HepG2 (cell line): Measurements from ENCODE around the gene CBFA2T2.

Experiments
- EP300 ChIP-seq, 3 experiments: sonication (generic) in 1 of 3; formaldehyde crosslinking in 1 of 3; IDR thresholded peaks; 2 replicates each; pipeline versions ENCODE4 v1.5.1 to v1.6.1; 2011 to 2020; ENCODE audit warnings: low read depth in 2 of 3, low read length in 2 of 3, borderline replicate concordance in 1 of 3, improper control_type of control experiment in 1 of 3, mild to moderate bottlenecking in 1 of 3, missing genetic modification reagents in 1 of 3, moderate library complexity in 1 of 3
- KDM1A ChIP-seq: IDR thresholded peaks from 2 replicates; pipeline ENCODE4 v1.6.1; 2016; ENCODE audit warnings: missing compliant biosample characterization
- MED1 ChIP-seq: sonication (generic); formaldehyde crosslinking; IDR thresholded peaks from 2 replicates; pipeline ENCODE4 v1.4.0; 2020; ENCODE audit warnings: missing genetic modification reagents
- PBX3 ChIP-seq: sonication (generic); formaldehyde crosslinking; IDR thresholded peaks from 2 replicates; pipeline ENCODE4 v1.8.1; 2023; ENCODE audit warnings: missing genetic modification reagents, inconsistent platforms, borderline replicate concordance
- POLR2G ChIP-seq: fragments of 200-400 bp; formaldehyde crosslinking; IDR thresholded peaks from 2 replicates; pipeline ENCODE4 v1.6.1; 2018; ENCODE audit warnings: mild to moderate bottlenecking, low read depth, low read length, moderate library complexity
- RNF219 ChIP-seq: sonication (generic); formaldehyde crosslinking; IDR thresholded peaks from 2 replicates; pipeline ENCODE4 v1.5.0; 2020; ENCODE audit warnings: mild to moderate bottlenecking, missing genetic modification reagents
- SP2 ChIP-seq: sonication (generic); formaldehyde crosslinking; IDR thresholded peaks from 2 replicates; pipeline ENCODE4 v1.5.1; 2020; ENCODE audit warnings: mild to moderate bottlenecking, missing genetic modification reagents
- ZEB1 ChIP-seq: IDR thresholded peaks from 2 replicates; pipeline ENCODE4 v1.6.1; 2012; ENCODE audit warnings: mild to moderate bottlenecking, low read depth, inconsistent platforms; ENCODE audit not compliant: insufficient replicate concordance
- ZNF333 ChIP-seq: sonication (generic); formaldehyde crosslinking; IDR thresholded peaks from 2 replicates; pipeline ENCODE4 v1.4.0; 2020; ENCODE audit warnings: mild to moderate bottlenecking, missing genetic modification reagents, borderline replicate concordance
- ZNF589 ChIP-seq: sonication (generic); formaldehyde crosslinking; conservative IDR thresholded peaks from 2 replicates; pipeline ENCODE4 v1.8.0; 2022; ENCODE audit warnings: mild to moderate bottlenecking, moderate library complexity, missing genetic modification reagents
- TF ChIP-seq, protein P1 (sequence below): sonication (generic); formaldehyde crosslinking; IDR thresholded peaks from 2 replicates; pipeline ENCODE4 v1.5.0; 2020; ENCODE audit warnings: mild to moderate bottlenecking, missing genetic modification reagents, moderate library complexity

DNA sequence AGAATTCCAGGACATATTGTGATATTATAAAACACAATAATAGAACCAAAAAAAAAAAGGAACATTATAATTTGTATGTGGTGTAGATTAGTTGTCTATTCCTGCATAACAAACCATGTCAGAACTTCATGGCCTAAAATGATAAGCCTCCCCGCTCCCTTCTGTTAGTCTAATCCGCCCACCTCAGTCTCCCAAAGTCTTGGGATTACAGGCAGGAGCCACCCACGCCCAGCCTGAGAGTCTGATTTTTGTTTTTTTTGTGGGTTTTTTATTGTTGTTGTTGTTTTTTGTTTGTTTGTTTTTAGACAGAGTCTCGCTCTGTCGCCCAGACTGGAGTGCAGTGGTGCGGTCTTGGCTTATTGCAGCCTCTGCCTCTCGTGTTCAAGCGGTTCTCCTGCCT, 111.1 kb downstream of the CBFA2T2 start:
- no peak for TF ChIP-seq SP2 (CRISPR knock-in tag)
- TF ChIP-seq ZNF333 (CRISPR knock-in tag) = no peak
- TF ChIP-seq MED1 = no peak
- no peak for TF ChIP-seq ZEB1
- no peak for TF ChIP-seq ZNF589 (CRISPR knock-in tag)
- TF ChIP-seq, protein P1, sequence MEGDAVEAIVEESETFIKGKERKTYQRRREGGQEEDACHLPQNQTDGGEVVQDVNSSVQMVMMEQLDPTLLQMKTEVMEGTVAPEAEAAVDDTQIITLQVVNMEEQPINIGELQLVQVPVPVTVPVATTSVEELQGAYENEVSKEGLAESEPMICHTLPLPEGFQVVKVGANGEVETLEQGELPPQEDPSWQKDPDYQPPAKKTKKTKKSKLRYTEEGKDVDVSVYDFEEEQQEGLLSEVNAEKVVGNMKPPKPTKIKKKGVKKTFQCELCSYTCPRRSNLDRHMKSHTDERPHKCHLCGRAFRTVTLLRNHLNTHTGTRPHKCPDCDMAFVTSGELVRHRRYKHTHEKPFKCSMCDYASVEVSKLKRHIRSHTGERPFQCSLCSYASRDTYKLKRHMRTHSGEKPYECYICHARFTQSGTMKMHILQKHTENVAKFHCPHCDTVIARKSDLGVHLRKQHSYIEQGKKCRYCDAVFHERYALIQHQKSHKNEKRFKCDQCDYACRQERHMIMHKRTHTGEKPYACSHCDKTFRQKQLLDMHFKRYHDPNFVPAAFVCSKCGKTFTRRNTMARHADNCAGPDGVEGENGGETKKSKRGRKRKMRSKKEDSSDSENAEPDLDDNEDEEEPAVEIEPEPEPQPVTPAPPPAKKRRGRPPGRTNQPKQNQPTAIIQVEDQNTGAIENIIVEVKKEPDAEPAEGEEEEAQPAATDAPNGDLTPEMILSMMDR (CRISPR knock-in tag) = no peak
- no peak for TF ChIP-seq RNF219 (CRISPR knock-in tag)
- no peak for TF ChIP-seq PBX3 (CRISPR knock-in tag)
- TF ChIP-seq EP300 (IDR thresholded peaks at IDR 0.05; ENCODE audit: low read depth in 2 of 2, low read length in 2 of 2) = no peak
- no peak for TF ChIP-seq EP300 (CRISPR knock-in tag; IDR thresholded peaks at IDR 0.05; ENCODE audit: borderline replicate concordance)
- TF ChIP-seq KDM1A (CRISPR knock-in tag) = no peak
- no peak for TF ChIP-seq POLR2G
